HepG2 (cell line): Measurements from ENCODE around the gene OBI1. TPM values are rescaled to one million over a fixed set of nuclear protein-coding genes. Genes with fewer than 3 reads are reported as not detected.

Experiments used
- BORCS8-MEF2B ChIP-seq: sonication (generic); formaldehyde crosslinking; IDR thresholded peaks from 2 replicates; pipeline ENCODE4 v1.8.0; 2022; ENCODE audit warnings: mild to moderate bottlenecking, missing genetic modification reagents
- HNRNPH1 ChIP-seq: fragments of 200-400 bp; formaldehyde crosslinking; optimal IDR thresholded peaks from 2 replicates; pipeline ENCODE3; 2017; ENCODE audit warnings: mild to moderate bottlenecking, low read depth, low read length
- JUNB ChIP-seq: sonication (generic); formaldehyde crosslinking; IDR thresholded peaks from 2 replicates; pipeline ENCODE4 v1.8.0; 2022; ENCODE audit warnings: missing genetic modification reagents, mild to moderate bottlenecking, borderline replicate concordance
- STAG1 ChIP-seq: sonication (generic); formaldehyde crosslinking; IDR thresholded peaks from 2 replicates; pipeline ENCODE4 v1.4.0; 2020; ENCODE audit warnings: missing genetic modification reagents
- polyA plus RNA-seq, 8 experiments: library from polyadenylated mRNA; depleted of rRNA in 3 of 8; stranded (reverse) in 7 of 8; unstranded in 1 of 8; fragments of >200 nt; fragmentation: Illumina TruSeq in 4 of 8; extraction: Trizol in 4 of 8; gene quantifications; 2 replicates each; pipeline versions ENCODE4 v1.2.1 to v1.2.3, GENCODE V29; 2011 to 2016; ENCODE audit warnings: low read depth in 4 of 8, missing spikeins in 1 of 8, mixed read lengths in 1 of 8; ENCODE audit not compliant: insufficient read depth in 1 of 8
- total RNA-seq, 5 experiments: library from RNA; depleted of rRNA; stranded (reverse); fragments of >200 nt; fragmentation: Illumina TruSeq; extraction: Trizol; gene quantifications; 2 replicates each; pipeline ENCODE4 v1.2.3, GENCODE V29; 2016; ENCODE audit warnings: low read depth in 1 of 5
- TF ChIP-seq, protein P1 (sequence below): sonication (generic); formaldehyde crosslinking; IDR thresholded peaks from 2 replicates; pipeline ENCODE4 v1.4.0; 2020; ENCODE audit warnings: mild to moderate bottlenecking, missing genetic modification reagents
- TF ChIP-seq, protein P2 (sequence below): sonication (generic); formaldehyde crosslinking; IDR thresholded peaks from 2 replicates; pipeline ENCODE4 v1.5.1; 2020; ENCODE audit warnings: mild to moderate bottlenecking, missing genetic modification reagents, moderate library complexity
- TF ChIP-seq, protein P3 (sequence below): sonication (generic); formaldehyde crosslinking; IDR thresholded peaks from 2 replicates; pipeline ENCODE4 v1.5.1; 2020; ENCODE audit warnings: missing genetic modification reagents, mild to moderate bottlenecking, borderline replicate concordance
- TF ChIP-seq, protein P4 (sequence below): sonication (generic); formaldehyde crosslinking; IDR thresholded peaks from 2 replicates; pipeline ENCODE4 v1.5.0; 2020; ENCODE audit warnings: mild to moderate bottlenecking, missing genetic modification reagents
- TF ChIP-seq, protein P5 (sequence below): sonication (generic); formaldehyde crosslinking; IDR thresholded peaks from 2 replicates; pipeline ENCODE4 v1.4.0; 2020; ENCODE audit warnings: missing genetic modification reagents

The OBI1 gene
- total and polyA plus RNA-seq, 2 of the 13 experiments (the other 11 are each of a cell fraction or from before 2014, with no cell fraction given) = 7.8 to 23.5 TPM

DNA sequence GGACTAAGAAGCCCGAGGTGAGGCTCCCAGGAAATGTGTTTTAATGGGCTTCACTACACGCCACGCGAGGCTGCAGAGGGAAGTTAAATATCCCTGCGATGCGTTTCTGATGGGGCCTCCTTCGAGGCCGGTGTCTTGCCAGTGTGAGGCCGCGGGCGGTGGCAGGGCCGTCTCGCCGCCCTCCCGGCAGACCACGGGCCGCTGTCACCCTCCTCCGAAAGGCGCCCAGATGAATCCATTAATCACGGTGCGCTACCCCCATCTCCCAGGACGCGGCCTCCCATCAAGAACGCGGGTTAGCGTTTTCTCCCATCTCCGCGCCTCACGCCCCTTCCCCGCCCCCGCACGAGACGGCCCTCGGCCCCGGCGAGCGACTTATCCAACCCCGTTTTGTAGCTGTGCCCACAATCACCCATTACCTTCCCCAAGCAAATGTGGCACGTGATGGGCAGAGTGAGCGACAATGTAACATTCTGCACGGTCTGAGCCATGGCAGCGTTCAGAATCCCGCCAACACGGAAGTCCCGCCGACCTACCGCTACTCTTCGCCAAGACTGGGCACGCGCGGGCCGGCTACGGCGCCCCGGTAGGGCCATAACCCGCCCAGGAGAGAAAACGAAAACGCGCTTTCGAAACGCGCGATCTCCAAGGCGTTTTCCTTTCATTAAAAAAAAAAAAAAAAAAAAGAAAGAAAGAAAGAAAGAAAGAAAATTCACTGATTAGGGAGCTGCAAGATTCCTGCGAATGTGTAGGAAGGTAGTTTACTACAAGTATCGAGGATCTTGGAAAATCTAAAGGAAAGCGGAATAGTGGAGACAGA lies at the start of gene OBI1 (continued):
- TF ChIP-seq, protein P1, sequence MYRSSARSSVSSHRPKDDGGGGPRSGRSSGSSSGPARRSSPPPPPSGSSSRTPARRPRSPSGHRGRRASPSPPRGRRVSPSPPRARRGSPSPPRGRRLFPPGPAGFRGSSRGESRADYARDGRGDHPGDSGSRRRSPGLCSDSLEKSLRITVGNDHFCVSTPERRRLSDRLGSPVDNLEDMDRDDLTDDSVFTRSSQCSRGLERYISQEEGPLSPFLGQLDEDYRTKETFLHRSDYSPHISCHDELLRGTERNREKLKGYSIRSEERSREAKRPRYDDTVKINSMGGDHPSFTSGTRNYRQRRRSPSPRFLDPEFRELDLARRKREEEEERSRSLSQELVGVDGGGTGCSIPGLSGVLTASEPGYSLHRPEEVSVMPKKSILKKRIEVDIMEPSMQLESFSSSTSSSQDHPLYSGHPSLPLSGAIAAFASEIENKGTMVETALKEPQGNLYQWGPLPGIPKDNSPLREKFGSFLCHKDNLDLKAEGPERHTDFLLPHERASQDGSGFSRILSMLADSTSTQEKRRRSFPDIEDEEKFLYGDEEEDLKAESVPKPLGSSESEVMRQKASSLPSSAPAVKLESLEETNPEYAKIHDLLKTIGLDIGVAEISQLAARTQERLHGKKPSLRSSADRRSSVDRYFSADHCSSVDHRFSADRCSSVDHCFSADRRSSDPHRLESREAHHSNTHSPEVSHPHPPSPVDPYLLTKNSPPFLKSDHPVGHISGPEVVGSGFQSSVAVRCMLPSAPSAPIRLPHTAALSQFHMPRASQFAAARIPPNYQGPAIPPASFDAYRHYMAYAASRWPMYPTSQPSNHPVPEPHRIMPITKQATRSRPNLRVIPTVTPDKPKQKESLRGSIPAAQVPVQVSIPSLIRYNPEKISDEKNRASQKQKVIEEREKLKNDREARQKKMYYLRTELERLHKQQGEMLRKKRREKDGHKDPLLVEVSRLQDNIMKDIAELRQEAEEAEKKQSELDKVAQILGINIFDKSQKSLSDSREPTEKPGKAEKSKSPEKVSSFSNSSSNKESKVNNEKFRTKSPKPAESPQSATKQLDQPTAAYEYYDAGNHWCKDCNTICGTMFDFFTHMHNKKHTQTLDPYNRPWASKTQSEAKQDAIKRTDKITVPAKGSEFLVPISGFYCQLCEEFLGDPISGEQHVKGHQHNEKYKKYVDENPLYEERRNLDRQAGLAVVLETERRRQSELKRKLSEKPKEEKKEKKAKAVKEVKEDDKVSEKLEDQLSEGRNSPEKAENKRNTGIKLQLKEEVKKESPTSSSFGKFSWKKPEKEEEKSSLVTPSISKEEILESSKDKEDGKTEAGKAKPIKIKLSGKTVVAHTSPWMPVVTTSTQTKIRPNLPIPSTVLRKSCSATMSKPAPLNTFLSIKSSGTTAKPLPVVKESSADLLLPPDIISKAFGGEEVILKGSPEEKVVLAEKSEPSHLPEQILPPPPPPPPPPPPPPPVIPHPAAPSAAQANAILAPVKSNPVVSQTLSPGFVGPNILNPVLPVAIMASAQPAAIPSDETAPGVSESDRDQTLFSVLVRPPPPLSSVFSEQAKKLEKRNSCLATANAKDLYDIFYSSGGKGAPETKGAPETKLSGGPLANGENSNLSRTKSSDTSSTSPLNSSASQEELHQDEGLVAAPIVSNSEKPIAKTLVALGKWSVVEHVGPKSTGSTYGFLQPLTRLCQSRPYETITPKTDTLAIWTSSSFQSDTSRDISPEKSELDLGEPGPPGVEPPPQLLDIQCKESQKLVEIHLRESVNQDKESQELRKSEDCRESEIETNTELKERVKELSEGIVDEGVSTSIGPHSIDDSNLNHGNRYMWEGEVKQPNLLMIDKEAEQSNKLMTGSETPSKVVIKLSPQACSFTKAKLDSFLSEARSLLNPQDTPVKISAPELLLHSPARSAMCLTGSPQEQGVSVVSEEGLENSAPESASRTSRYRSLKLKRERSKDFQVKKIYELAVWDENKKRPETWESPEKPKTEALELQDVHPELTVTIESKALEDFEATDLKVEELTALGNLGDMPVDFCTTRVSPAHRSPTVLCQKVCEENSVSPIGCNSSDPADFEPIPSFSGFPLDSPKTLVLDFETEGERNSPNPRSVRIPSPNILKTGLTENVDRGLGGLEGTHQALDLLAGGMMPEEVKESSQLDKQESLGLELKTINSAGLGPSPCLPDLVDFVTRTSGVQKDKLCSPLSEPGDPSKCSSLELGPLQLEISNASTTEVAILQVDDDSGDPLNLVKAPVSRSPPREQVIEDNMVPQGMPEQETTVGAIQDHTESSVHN (CRISPR knock-in tag) = no peak
- TF ChIP-seq, protein P2, sequence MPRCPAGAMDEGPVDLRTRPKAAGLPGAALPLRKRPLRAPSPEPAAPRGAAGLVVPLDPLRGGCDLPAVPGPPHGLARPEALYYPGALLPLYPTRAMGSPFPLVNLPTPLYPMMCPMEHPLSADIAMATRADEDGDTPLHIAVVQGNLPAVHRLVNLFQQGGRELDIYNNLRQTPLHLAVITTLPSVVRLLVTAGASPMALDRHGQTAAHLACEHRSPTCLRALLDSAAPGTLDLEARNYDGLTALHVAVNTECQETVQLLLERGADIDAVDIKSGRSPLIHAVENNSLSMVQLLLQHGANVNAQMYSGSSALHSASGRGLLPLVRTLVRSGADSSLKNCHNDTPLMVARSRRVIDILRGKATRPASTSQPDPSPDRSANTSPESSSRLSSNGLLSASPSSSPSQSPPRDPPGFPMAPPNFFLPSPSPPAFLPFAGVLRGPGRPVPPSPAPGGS (CRISPR knock-in tag) = peak; percentile 67; the same call in 1 of the 2 replicates
- TF ChIP-seq, protein P3, sequence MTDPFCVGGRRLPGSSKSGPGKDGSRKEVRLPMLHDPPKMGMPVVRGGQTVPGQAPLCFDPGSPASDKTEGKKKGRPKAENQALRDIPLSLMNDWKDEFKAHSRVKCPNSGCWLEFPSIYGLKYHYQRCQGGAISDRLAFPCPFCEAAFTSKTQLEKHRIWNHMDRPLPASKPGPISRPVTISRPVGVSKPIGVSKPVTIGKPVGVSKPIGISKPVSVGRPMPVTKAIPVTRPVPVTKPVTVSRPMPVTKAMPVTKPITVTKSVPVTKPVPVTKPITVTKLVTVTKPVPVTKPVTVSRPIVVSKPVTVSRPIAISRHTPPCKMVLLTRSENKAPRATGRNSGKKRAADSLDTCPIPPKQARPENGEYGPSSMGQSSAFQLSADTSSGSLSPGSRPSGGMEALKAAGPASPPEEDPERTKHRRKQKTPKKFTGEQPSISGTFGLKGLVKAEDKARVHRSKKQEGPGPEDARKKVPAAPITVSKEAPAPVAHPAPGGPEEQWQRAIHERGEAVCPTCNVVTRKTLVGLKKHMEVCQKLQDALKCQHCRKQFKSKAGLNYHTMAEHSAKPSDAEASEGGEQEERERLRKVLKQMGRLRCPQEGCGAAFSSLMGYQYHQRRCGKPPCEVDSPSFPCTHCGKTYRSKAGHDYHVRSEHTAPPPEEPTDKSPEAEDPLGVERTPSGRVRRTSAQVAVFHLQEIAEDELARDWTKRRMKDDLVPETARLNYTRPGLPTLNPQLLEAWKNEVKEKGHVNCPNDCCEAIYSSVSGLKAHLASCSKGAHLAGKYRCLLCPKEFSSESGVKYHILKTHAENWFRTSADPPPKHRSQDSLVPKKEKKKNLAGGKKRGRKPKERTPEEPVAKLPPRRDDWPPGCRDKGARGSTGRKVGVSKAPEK = no peak; the same call in 1 of the 2 replicates
- TF ChIP-seq, protein P4, sequence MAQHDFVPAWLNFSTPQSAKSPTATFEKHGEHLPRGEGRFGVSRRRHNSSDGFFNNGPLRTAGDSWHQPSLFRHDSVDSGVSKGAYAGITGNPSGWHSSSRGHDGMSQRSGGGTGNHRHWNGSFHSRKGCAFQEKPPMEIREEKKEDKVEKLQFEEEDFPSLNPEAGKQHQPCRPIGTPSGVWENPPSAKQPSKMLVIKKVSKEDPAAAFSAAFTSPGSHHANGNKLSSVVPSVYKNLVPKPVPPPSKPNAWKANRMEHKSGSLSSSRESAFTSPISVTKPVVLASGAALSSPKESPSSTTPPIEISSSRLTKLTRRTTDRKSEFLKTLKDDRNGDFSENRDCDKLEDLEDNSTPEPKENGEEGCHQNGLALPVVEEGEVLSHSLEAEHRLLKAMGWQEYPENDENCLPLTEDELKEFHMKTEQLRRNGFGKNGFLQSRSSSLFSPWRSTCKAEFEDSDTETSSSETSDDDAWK (CRISPR knock-in tag) = no peak
- TF ChIP-seq HNRNPH1 = no peak
- TF ChIP-seq BORCS8-MEF2B = peak; percentile 87; the same call in 1 of the 2 replicates
- TF ChIP-seq, protein P5, sequence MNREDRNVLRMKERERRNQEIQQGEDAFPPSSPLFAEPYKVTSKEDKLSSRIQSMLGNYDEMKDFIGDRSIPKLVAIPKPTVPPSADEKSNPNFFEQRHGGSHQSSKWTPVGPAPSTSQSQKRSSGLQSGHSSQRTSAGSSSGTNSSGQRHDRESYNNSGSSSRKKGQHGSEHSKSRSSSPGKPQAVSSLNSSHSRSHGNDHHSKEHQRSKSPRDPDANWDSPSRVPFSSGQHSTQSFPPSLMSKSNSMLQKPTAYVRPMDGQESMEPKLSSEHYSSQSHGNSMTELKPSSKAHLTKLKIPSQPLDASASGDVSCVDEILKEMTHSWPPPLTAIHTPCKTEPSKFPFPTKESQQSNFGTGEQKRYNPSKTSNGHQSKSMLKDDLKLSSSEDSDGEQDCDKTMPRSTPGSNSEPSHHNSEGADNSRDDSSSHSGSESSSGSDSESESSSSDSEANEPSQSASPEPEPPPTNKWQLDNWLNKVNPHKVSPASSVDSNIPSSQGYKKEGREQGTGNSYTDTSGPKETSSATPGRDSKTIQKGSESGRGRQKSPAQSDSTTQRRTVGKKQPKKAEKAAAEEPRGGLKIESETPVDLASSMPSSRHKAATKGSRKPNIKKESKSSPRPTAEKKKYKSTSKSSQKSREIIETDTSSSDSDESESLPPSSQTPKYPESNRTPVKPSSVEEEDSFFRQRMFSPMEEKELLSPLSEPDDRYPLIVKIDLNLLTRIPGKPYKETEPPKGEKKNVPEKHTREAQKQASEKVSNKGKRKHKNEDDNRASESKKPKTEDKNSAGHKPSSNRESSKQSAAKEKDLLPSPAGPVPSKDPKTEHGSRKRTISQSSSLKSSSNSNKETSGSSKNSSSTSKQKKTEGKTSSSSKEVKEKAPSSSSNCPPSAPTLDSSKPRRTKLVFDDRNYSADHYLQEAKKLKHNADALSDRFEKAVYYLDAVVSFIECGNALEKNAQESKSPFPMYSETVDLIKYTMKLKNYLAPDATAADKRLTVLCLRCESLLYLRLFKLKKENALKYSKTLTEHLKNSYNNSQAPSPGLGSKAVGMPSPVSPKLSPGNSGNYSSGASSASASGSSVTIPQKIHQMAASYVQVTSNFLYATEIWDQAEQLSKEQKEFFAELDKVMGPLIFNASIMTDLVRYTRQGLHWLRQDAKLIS (CRISPR knock-in tag) = no peak
- 0 out of 2 replicates have a peak, but pooled peaks have one; percentile 17 for TF ChIP-seq JUNB (CRISPR knock-in tag)
- TF ChIP-seq STAG1 (CRISPR knock-in tag) = no peak
